B cell (primary cell): ENCODE measurements around the gene CYGB. TPM values are rescaled to one million over a fixed set of nuclear protein-coding genes. Genes with fewer than 3 reads are reported as not detected.

ENCODE experiments used
- ATAC-seq: fragments of 200-7000 bp; cut with Tn5 transposase; one replicate; pipeline ENCODE4 v1.10.0; 2021; ENCODE audit warnings: low read depth, mild to moderate bottlenecking, moderate number of reproducible peaks, moderate library complexity
- CTCF ChIA-PET: fragments of 350-600 bp; sonication (Branson Sonifier 250); formaldehyde crosslinking; loops from one replicate; lab custom pipeline; 2021; ENCODE audit warnings: antibody characterized with exemption, inconsistent platforms; lab: Charles Lee
- POLR2A ChIA-PET: fragments of 350-600 bp; sonication (Branson Sonifier 250); formaldehyde crosslinking; loops from one replicate; lab custom pipeline; 2021; ENCODE audit warnings: antibody characterized with exemption; lab: Charles Lee
- DNase-seq: peaks from one replicate; pipeline ENCODE4 v3.0.0; 2013
- H2AFZ ChIP-seq: 2 replicates; pipeline ENCODE4 v1.6.1; 2012; ENCODE audit warnings: mild to moderate bottlenecking, low read depth, low read length; ENCODE audit not compliant: insufficient read depth, poor library complexity, severe bottlenecking
- H3K27ac ChIP-seq, 2 donors: 1 replicate in 1 of 2; 2 replicates in 1 of 2; pipeline ENCODE4 v1.5.1; 2012 to 2013; ENCODE audit warnings: low read length in 2 of 2, mild to moderate bottlenecking in 2 of 2, moderate library complexity in 1 of 2
- H3K27me3 ChIP-seq, 4 experiments: fragments of 200-600 bp in 1 of 4; sonication (generic) in 1 of 4; replicated peaks in 1 of 4; 1 replicate in 2 of 4; 2 replicates in 2 of 4; pipeline versions ENCODE4 v1.6.1 to v1.7.0; 2013 to 2016; ENCODE audit warnings: low read length in 3 of 4, mild to moderate bottlenecking in 2 of 4, mixed read lengths in 1 of 4, moderate library complexity in 1 of 4; ENCODE audit not compliant: insufficient read depth in 4 of 4, control insufficient read depth in 3 of 4; ENCODE audit errors: control extremely low read depth in 1 of 4
- H3K36me3 ChIP-seq, 2 experiments: replicated peaks in 1 of 2; 1 replicate in 1 of 2; 2 replicates in 1 of 2; pipeline versions ENCODE4 v1.6.1 to v1.7.1; 2013; ENCODE audit warnings: low read length in 1 of 2; ENCODE audit not compliant: insufficient read depth in 2 of 2, control insufficient read depth in 1 of 2; ENCODE audit errors: control extremely low read depth in 1 of 2, extremely low read depth in 1 of 2
- H3K4me1 ChIP-seq, 2 donors: fragments of 200-600 bp in 1 of 2; sonication (generic) in 1 of 2; 1 replicate in 1 of 2; 2 replicates in 1 of 2; pipeline versions ENCODE4 v1.5.1 to v1.6.1; 2013 to 2017; ENCODE audit warnings: low read length in 2 of 2; ENCODE audit not compliant: control insufficient read depth in 2 of 2, insufficient read depth in 2 of 2
- H3K4me2 ChIP-seq: replicated peaks from 2 replicates; pipeline ENCODE3; 2012; ENCODE audit warnings: mild to moderate bottlenecking, low read depth, low read length; ENCODE audit not compliant: poor library complexity, severe bottlenecking
- H3K4me3 ChIP-seq, 5 experiments: fragments of 200-600 bp in 1 of 5; sonication (generic) in 1 of 5; 1 replicate in 3 of 5; 2 replicates in 2 of 5; pipeline versions ENCODE4 v1.5.1 to v1.7.0; 2011 to 2016; ENCODE audit warnings: low read length in 4 of 5, mild to moderate bottlenecking in 4 of 5, low read depth in 2 of 5, control low read depth in 1 of 5, moderate library complexity in 1 of 5; ENCODE audit not compliant: insufficient read depth in 1 of 5; ENCODE audit errors: control extremely low read depth in 1 of 5, extremely low read depth in 1 of 5
- H3K79me2 ChIP-seq: fragments of 200-600 bp; sonication (generic); one replicate; pipeline ENCODE4 v1.6.0; 2016; ENCODE audit warnings: low read length; ENCODE audit not compliant: control insufficient read depth, insufficient read depth
- H3K9ac ChIP-seq: fragments of 200-600 bp; sonication (generic); 2 replicates; pipeline ENCODE4 v1.6.1; 2017; ENCODE audit warnings: mild to moderate bottlenecking, low read length, moderate library complexity
- H3K9me3 ChIP-seq, 3 donors: one replicate each; pipeline versions ENCODE4 v1.6.1 to v1.7.1; 2013; ENCODE audit warnings: low read length in 2 of 3; ENCODE audit not compliant: control insufficient read depth in 2 of 3, insufficient read depth in 1 of 3; ENCODE audit errors: control extremely low read depth in 1 of 3
- H4K20me1 ChIP-seq: 2 replicates; pipeline ENCODE4 v1.6.0; 2012; ENCODE audit warnings: mild to moderate bottlenecking, low read length; ENCODE audit not compliant: insufficient read depth, control insufficient read depth, poor library complexity, severe bottlenecking
- H3K27ac Mint-ChIP-seq: one replicate; pipeline ENCODE4 v1.8.0; 2021; ENCODE audit warnings: mixed read lengths
- H3K27me3 Mint-ChIP-seq: one replicate; pipeline ENCODE4 v1.8.0; 2021; ENCODE audit warnings: mixed read lengths
- H3K4me1 Mint-ChIP-seq: one replicate; pipeline ENCODE4 v1.8.0; 2021; ENCODE audit warnings: mixed read lengths
- H3K4me3 Mint-ChIP-seq: one replicate; pipeline ENCODE4 v1.8.0; 2021; ENCODE audit warnings: mixed read lengths
- H3K9me3 Mint-ChIP-seq: one replicate; pipeline ENCODE4 v1.8.0; 2022; ENCODE audit warnings: mixed read lengths; ENCODE audit not compliant: insufficient read depth
- EZH2 ChIP-seq: IDR thresholded peaks from 2 replicates; pipeline ENCODE4 v1.6.1; 2012; ENCODE audit warnings: borderline replicate concordance, low read depth, mild to moderate bottlenecking, moderate library complexity, low read length; ENCODE audit not compliant: insufficient read depth, poor library complexity, severe bottlenecking
- WGBS: methylation state at CpG from one replicate; pipeline ENCODE4 v1.1.5; 2013; ENCODE audit warnings: missing lambda C conversion rate; ENCODE audit not compliant: insufficient coverage; 5-methylcytosine and 5-hydroxymethylcytosine counted together
- intact Hi-C: fragments of 100-400 bp; cut with micrococcal nuclease; formaldehyde crosslinking; loops from one replicate; pipeline ENCODE4 v1.10.0; 2022
- polyA plus RNA-seq: library from polyadenylated mRNA; depleted of rRNA; stranded (reverse); fragments of >200 nt; gene quantifications from 2 replicates; pipeline ENCODE4 v1.2.3, GENCODE V29; 2012
- total RNA-seq, 2 donors: library from RNA; stranded (reverse); fragments of 120-200 nt in 1 of 2; gene quantifications; 1 replicate in 1 of 2; 2 replicates in 1 of 2; pipeline versions ENCODE4 v1.2.3 to v1.2.4, GENCODE V29; 2013 to 2022
- TF ChIP-seq, protein P1 (sequence below): fragments of 200-600 bp; IDR thresholded peaks from one replicate; pipeline ENCODE4 v1.8.0; 2022; ENCODE audit warnings: antibody characterized with exemption, mild to moderate bottlenecking

CYGB gene
- total and polyA plus RNA-seq, 2 donors (not counting 1 experiment from before 2014, with no cell fraction given), result 0.42 to 2.7 TPM

DNA sequence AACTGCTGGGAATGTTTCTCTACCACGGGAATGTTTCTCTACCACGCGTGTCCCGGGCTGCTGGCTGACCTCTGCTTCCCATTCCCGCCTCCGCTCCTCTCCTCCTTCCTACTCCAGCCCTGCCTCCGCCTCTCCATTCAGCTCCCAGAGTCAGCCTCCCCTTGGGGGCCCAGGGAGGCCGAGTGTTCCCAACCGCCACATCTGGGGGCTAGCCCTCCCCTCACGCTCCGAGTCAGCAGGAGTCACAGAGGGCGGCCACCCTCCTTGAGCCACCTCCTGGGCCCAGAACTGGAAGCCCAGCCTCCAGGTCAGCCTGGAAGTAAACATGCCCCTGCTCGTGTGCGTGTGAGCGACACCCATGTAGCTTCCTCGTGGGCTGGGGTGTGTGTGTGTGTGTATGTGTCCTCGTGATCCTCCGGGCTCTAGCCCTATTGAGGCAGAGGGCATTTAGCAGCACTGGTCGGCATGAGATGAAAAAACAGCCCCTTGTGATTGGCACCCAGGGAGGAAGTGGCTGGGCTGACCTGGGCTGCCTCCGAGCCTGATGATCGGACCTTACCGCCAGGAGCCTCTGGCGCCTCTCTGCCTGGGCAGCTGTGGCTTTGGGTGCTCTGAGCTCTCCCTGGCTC lies 7.3 kb downstream of the CYGB start:
- Mint-ChIP-seq H3K4me1 (peaks cover 45% of the 10 kb centered on the region), H3K4me3 (peak overlapping the region; percentile 67), H3K27me3 (no peaks in the 10 kb centered on the region), H3K27ac (peak overlapping the region; percentile 89), H3K9me3 (no peaks in the 10 kb centered on the region)
- peaks cover 42 to 50% of the 10 kb centered on the region in 2 donors for H3K4me1 ChIP-seq
- H3K27ac ChIP-seq, result peak overlapping the region; percentile 97 to 99
- DNase-seq, result no peak
- ChIA-PET CTCF (interaction anchor here (0.6 to 5.2 kb wide), 3 partner anchors 10 to 16 kb away, joined by 6 to 52 read pairs (median 11); partner anchors contain the start of gene PRCD), POLR2A (no interaction called here)
- 93% methylated on average over 21 of the region's 23 CpGs for WGBS
- TF ChIP-seq, protein P1, sequence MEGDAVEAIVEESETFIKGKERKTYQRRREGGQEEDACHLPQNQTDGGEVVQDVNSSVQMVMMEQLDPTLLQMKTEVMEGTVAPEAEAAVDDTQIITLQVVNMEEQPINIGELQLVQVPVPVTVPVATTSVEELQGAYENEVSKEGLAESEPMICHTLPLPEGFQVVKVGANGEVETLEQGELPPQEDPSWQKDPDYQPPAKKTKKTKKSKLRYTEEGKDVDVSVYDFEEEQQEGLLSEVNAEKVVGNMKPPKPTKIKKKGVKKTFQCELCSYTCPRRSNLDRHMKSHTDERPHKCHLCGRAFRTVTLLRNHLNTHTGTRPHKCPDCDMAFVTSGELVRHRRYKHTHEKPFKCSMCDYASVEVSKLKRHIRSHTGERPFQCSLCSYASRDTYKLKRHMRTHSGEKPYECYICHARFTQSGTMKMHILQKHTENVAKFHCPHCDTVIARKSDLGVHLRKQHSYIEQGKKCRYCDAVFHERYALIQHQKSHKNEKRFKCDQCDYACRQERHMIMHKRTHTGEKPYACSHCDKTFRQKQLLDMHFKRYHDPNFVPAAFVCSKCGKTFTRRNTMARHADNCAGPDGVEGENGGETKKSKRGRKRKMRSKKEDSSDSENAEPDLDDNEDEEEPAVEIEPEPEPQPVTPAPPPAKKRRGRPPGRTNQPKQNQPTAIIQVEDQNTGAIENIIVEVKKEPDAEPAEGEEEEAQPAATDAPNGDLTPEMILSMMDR, result no peak
- no peak for TF ChIP-seq EZH2
- no peaks in the 10 kb centered on the region for H3K27me3 ChIP-seq
- no peaks in the 10 kb centered on the region for H4K20me1 ChIP-seq
- intact Hi-C loops, result no loop called here
- H2AFZ ChIP-seq, result no peak overlapping the region
- H3K9ac ChIP-seq, result peak overlapping the region; percentile 77
- peaks cover 49% of the 10 kb centered on the region for H3K79me2 ChIP-seq
- H3K4me2 ChIP-seq, result peak overlapping the region; percentile 98
- no peaks in the 10 kb centered on the region for H3K9me3 ChIP-seq
- no peak overlapping the region for H3K4me3 ChIP-seq
- no peaks in the 10 kb centered on the region for H3K36me3 ChIP-seq
- ATAC-seq, result no peak
